Left kidney (tissue), 2 donors: ENCODE measurements around the gene ATP5F1D. TPM values are rescaled to one million over a fixed set of nuclear protein-coding genes. Genes with fewer than 3 reads are reported as not detected.

Experiments used
- DNase-seq: peaks from one replicate; pipeline ENCODE4 v3.0.0-alpha.2; 2013
- polyA plus RNA-seq: library from polyadenylated mRNA; unstranded; fragments of 120-200 nt; gene quantifications from one replicate; pipeline ENCODE4 v1.2.1, GENCODE V29; 2013; ENCODE audit not compliant: insufficient read length

Gene ATP5F1D
- polyA plus RNA-seq, 1 donor: 76.3 TPM

DNA sequence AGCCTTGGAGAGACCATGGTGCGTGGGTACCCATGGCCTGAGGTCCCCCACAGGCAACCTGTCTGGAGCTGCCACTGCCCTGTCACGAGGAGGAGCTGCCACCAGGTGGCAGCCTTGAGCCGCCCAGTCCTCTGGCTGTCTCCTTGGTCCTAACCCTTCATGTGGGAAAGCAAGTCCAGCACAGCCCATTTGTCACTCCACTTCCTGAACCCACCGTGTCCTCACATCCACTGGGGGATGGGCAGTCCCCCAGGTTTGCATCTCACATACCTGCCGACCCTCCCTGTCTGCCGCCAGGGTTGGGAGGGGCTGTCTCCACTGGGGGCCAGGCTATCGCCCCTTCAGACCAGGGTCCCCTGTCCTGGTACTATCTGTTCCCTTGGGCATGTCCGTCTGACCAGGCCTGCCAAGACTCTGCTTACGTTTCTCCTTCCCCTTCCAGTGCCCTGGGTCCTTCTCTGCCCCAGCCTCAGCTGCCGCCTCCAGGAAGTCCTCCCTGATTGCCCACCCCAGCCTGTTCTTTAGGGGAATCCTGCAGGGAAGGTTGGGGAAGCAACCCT is 38.3 kb downstream of the ATP5F1D start:
- peak; percentile 79 for DNase-seq

- DNase-seq: no peak
Measured at GRCh38 chr19:1280636-1281568, 39.4 kb downstream of the ATP5F1D start.

DNA sequence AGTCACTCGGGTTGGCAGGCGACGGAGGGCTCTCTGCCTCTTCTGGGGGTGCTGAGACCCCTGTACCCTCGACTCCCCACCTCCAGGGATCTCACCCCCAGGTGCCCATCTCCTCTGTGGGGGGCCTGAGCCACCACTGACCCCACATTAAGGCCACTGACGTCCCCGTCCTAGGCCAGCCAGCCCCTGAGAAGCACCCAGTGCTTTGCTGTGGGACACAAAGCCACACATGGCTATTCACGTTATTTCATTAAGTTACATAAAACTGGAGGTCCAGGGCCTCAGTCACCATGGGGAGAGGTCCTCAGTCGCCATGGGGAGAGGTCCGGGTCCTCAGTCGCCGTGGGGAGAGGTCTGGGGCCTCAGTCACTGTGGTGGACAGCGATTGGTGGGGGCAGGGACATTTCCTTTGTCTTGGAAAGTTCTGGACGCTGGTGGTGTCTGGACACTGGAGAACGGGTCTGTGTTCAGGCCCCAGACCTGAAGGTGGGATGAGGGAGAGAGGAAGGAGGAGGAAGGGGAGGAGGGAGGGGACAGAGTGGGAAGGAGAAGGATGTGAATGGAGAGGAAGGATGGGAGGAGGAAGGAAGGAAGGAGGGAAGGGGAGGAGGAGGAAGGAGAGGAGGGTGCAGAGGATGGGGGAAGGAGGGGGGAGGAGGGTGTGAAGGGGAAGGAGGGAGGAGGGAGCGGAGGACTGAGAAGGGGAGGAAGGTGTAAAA is 40.2 kb downstream of the ATP5F1D start:
- DNase-seq: no peak

- DNase-seq: no peak
Measured at GRCh38 chr19:1282588-1283206, 41.1 kb downstream of the ATP5F1D start.

DNA sequence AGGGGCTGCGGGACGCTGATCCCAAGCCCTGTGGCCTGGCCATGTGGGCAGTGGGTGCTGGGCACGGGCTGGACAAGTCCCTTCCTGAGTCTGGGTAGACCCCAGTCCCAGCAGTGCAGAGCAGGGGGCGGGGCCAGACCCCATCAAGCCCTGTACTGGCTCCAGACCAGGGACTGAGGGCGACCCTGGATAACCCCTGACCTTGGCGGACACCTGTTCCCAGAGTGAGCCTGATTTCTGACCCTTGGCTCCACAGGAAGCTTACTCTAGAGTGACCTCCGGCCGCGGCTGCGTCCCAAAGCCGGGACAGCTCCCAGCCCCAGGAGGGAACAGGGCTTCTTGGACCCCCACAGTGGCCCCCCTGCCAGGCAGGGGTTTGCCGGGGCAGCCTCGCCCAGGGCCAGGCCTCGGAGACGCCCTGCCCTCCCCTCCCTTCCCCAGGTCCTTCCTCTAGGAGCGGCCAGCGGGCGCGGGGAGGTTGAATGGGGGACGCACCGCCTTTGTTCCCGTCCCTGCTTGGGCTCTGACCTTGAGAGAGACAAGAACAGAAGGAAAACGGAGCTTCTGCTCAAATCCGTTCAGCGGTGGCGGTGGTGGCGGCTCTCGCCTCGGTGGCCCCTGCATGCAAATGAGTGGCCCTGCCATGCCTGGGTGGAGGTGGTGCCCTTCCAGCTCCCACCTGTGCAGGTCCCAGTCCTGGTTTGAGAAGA is 41.8 kb downstream of the ATP5F1D start:
- DNase-seq: no peak

GRCh38 chr19:1283917-1284292 is 42.4 kb downstream of the ATP5F1D start:
- no peak for DNase-seq

DNA sequence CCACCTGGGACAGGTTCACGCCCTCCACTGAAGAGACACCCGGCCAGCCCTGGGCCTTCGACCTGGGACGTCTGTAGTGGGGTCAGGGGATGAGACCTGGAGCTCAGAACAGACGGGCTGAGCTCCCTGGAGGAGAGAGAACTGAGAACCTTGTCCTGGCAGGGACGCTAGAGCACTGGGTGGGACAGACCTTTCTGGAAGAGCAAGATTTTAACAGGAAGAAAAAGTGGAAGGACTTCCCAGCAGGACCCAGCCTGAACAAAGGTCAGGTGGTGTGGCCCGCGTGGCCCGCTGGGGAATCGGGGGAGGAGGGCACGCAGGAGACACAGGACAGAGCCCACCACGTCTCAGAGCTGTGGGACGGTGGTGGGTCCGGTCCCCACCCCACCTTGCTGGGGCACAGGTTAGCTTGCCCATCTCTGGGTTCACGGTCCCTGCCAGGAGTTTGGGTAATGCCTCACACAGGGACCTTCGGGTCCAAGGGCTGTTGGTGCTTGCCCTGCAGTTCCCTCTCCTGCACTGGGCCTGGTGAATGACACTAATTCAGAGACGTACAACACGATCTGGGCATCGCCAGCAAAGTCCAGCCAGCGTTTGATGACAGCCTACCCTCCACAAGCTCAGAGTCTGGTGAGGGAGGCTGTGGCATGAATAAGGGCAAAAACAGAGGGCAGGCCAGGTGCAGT is 42.9 kb downstream of the ATP5F1D start:
- no peak for DNase-seq

- DNase-seq: no peak
Measured at GRCh38 chr19:1284979-1285736, 43.6 kb downstream of the ATP5F1D start.

- no peak for DNase-seq
Measured at GRCh38 chr19:1285737-1286360, 44.3 kb downstream of the ATP5F1D start, which contains the start of gene EFNA2. Gene EFNA2 (plus strand): TSS chr19:1285873. CDS start chr19:1286169, 296 bp downstream.

GRCh38 chr19:1286487-1287353 is 45.2 kb downstream of the ATP5F1D start:
- no peak for DNase-seq

GRCh38 chr19:1287354-1288225 is 46.0 kb downstream of the ATP5F1D start:
- DNase-seq: no peak

GRCh38 chr19:1288226-1288612 is 46.7 kb downstream of the ATP5F1D start:
- no peak for DNase-seq

GRCh38 chr19:1288833-1289685 is 47.5 kb downstream of the ATP5F1D start:
- DNase-seq: no peak

- DNase-seq: no peak
Measured at GRCh38 chr19:1289686-1290025, 48.1 kb downstream of the ATP5F1D start.

GRCh38 chr19:1290196-1290702 is 48.7 kb downstream of the ATP5F1D start:
- no peak for DNase-seq
